SK-N-SH (cell line): ENCODE data around the gene RTP4.

Source experiments
- CTCF ChIP-seq: fragments of 200-600 bp; sonication (generic); IDR thresholded peaks from 2 replicates; pipeline ENCODE4 v1.6.1; 2017; ENCODE audit warnings: antibody characterized with exemption, mild to moderate bottlenecking, moderate library complexity
- EP300 ChIP-seq, 2 experiments: IDR thresholded peaks; 2 replicates each; pipeline versions ENCODE4 v1.4.0 to v1.6.1; 2012; ENCODE audit warnings: borderline replicate concordance in 1 of 2, low read depth in 1 of 2, low read length in 1 of 2
- EZH2phosphoT487 ChIP-seq: fragments of 200-600 bp; sonication (generic); IDR thresholded peaks from 2 replicates; pipeline ENCODE4 v1.6.1; 2017; ENCODE audit warnings: low read depth, mixed run types, mild to moderate bottlenecking, antibody characterized with exemption, moderate library complexity, borderline replicate concordance
- FOXM1 ChIP-seq: IDR thresholded peaks from 2 replicates; pipeline ENCODE4 v1.4.0; 2012; ENCODE audit warnings: low read depth, mild to moderate bottlenecking
- MAX ChIP-seq: IDR thresholded peaks from 2 replicates; pipeline ENCODE4 v1.4.0; 2012; ENCODE audit warnings: low read depth
- MEF2A ChIP-seq: IDR thresholded peaks from 2 replicates; pipeline ENCODE4 v1.4.0; 2012; ENCODE audit warnings: low read depth, borderline replicate concordance
- POLR2AphosphoS5 ChIP-seq: IDR thresholded peaks from 2 replicates; pipeline ENCODE4 v1.6.1; 2012; ENCODE audit warnings: low read depth, low read length
- RFX5 ChIP-seq: IDR thresholded peaks from 2 replicates; pipeline ENCODE4 v1.6.1; 2012; ENCODE audit warnings: mild to moderate bottlenecking, improper control_type of control experiment, low read length
- SIN3A ChIP-seq: IDR thresholded peaks from 2 replicates; pipeline ENCODE4 v1.6.1; 2012; ENCODE audit warnings: low read depth, mild to moderate bottlenecking, low read length, moderate library complexity, borderline replicate concordance
- TAF1 ChIP-seq: IDR thresholded peaks from 2 replicates; pipeline ENCODE4 v1.6.1; 2012; ENCODE audit warnings: low read depth, mild to moderate bottlenecking, low read length, moderate library complexity, borderline replicate concordance
- USF2 ChIP-seq: fragments of 150-350 bp; IDR thresholded peaks from 2 replicates; pipeline ENCODE4 v1.6.1; 2017; ENCODE audit warnings: antibody characterized with exemption, low read length, low read depth, borderline replicate concordance
- YY1 ChIP-seq: IDR thresholded peaks from 2 replicates; pipeline ENCODE4 v1.4.0; 2012; ENCODE audit warnings: low read depth, mild to moderate bottlenecking

- TF ChIP-seq CTCF (no peak), POLR2AphosphoS5 (no peak), MAX (no peak), YY1 (no peak), EZH2phosphoT487 (no peak), MEF2A (no peak), TAF1 (no peak), SIN3A (no peak), RFX5 (no peak), USF2 (no peak), EP300 (IDR thresholded peaks at IDR 0.05; ENCODE audit: borderline replicate concordance in 1 of 2, low read depth in 1 of 2, low read length in 1 of 2) (no peak), FOXM1 (no peak)
These were observed 45.1 kb upstream of the RTP4 start for GRCh38 chr3:187323091-187323490.
